Keratinocyte (primary cell): ENCODE measurements around the gene JHY. TPM values are rescaled to one million over a fixed set of nuclear protein-coding genes. Genes with fewer than 3 reads are reported as not detected.

ENCODE experiments used
- DNase-seq: peaks from one replicate; pipeline ENCODE4 v3.0.0-alpha.2; 2011; ENCODE audit warnings: low read depth, missing footprints, low spot score
- FAIRE-seq: peaks from 2 replicates; lab custom pipeline; 2011; peaks lifted over from hg19 to GRCh38; lab: Jason Lieb, UNC
- H2AFZ ChIP-seq: 2 replicates; pipeline ENCODE4 v1.6.0; 2012; ENCODE audit warnings: low read length, control low read depth, inconsistent platforms; ENCODE audit not compliant: control insufficient read depth
- H3K27ac ChIP-seq: 2 replicates; pipeline ENCODE4 v1.5.1; 2011; ENCODE audit warnings: low read length; ENCODE audit not compliant: control insufficient read depth, insufficient read depth
- H3K27me3 ChIP-seq: 3 replicates; pipeline ENCODE4 v1.6.0; 2011; ENCODE audit warnings: low read length; ENCODE audit not compliant: control insufficient read depth, insufficient read depth; ENCODE audit errors: extremely low read depth
- H3K36me3 ChIP-seq, 2 experiments: 2 replicates in 1 of 2; 3 replicates in 1 of 2; pipeline ENCODE4 v1.5.1; 2011; ENCODE audit warnings: low read length in 2 of 2, mild to moderate bottlenecking in 1 of 2; ENCODE audit not compliant: control insufficient read depth in 2 of 2, insufficient read depth in 2 of 2; ENCODE audit errors: extremely low read depth in 1 of 2
- H3K4me1 ChIP-seq: 3 replicates; pipeline ENCODE4 v1.5.1; 2011; ENCODE audit warnings: low read length; ENCODE audit not compliant: control insufficient read depth, insufficient read depth; ENCODE audit errors: extremely low read depth
- H3K4me2 ChIP-seq: 3 replicates; pipeline ENCODE4 v1.6.0; 2011; ENCODE audit warnings: low read depth, low read length; ENCODE audit not compliant: control insufficient read depth, insufficient read depth; ENCODE audit errors: extremely low read depth
- H3K4me3 ChIP-seq, 3 experiments: fragments of 200-600 bp in 1 of 3; sonication (generic) in 1 of 3; 2 replicates in 2 of 3; 3 replicates in 1 of 3; pipeline ENCODE4 v1.5.1; 2011 to 2016; ENCODE audit warnings: low read length in 3 of 3, mild to moderate bottlenecking in 3 of 3, control low read depth in 2 of 3, inconsistent platforms in 1 of 3, low read depth in 1 of 3, mixed read lengths in 1 of 3, mixed run types in 1 of 3, moderate library complexity in 1 of 3; ENCODE audit not compliant: control insufficient read depth in 2 of 3, insufficient read depth in 2 of 3; ENCODE audit errors: extremely low read depth in 1 of 3
- H3K79me2 ChIP-seq: 2 replicates; pipeline ENCODE4 v1.6.0; 2012; ENCODE audit warnings: low read length; ENCODE audit not compliant: control insufficient read depth, insufficient read depth
- H3K9ac ChIP-seq: 3 replicates; pipeline ENCODE4 v1.6.0; 2011; ENCODE audit warnings: low read length; ENCODE audit not compliant: control insufficient read depth, insufficient read depth; ENCODE audit errors: extremely low read depth
- H3K9me1 ChIP-seq: 3 replicates; pipeline ENCODE4 v1.6.0; 2011; ENCODE audit warnings: low read length; ENCODE audit not compliant: control insufficient read depth, insufficient read depth; ENCODE audit errors: extremely low read depth
- H3K9me3 ChIP-seq: 2 replicates; pipeline ENCODE4 v1.5.1; 2012; ENCODE audit warnings: low read depth, low read length; ENCODE audit not compliant: control insufficient read depth
- H4K20me1 ChIP-seq: 3 replicates; pipeline ENCODE4 v1.6.0; 2011; ENCODE audit warnings: low read length; ENCODE audit not compliant: control insufficient read depth, insufficient read depth; ENCODE audit errors: extremely low read depth
- EZH2 ChIP-seq: IDR thresholded peaks from one replicate; pipeline ENCODE4 v1.6.1; 2012; ENCODE audit warnings: inconsistent platforms, mild to moderate bottlenecking, low read length, moderate library complexity
- dilution Hi-C: fragments of 300-500 bp; cut with MboI; formaldehyde crosslinking; loops from one replicate; pipeline ENCODE4 v1.7.0; 2020; ENCODE audit warnings: low sequenced_read_pairs; ENCODE audit not compliant: extremely low pct_ligation_motif_present
- polyA plus RNA-seq, 5 experiments: library from polyadenylated mRNA; depleted of rRNA in 3 of 5; stranded (reverse) in 3 of 5; stranded (forward) in 1 of 5; unstranded in 1 of 5; fragments of >200 nt; gene quantifications; 1 replicate in 1 of 5; 2 replicates in 3 of 5; 3 replicates in 1 of 5; pipeline versions ENCODE4 v1.2.1 to v1.2.3, GENCODE V29; 2011 to 2012; ENCODE audit warnings: missing spikeins in 2 of 5, low read depth in 1 of 5, low replicate concordance in 1 of 5
- TF ChIP-seq, protein P1 (sequence below), 3 experiments: IDR thresholded peaks in 1 of 3; conservative IDR thresholded peaks in 1 of 3; optimal IDR thresholded peaks in 1 of 3; 2 replicates in 2 of 3; 3 replicates in 1 of 3; pipeline versions ENCODE3 to v1.5.1; 2011; ENCODE audit warnings: low read length in 3 of 3, mild to moderate bottlenecking in 3 of 3, moderate library complexity in 2 of 3, control low read depth in 1 of 3, inconsistent platforms in 1 of 3; ENCODE audit not compliant: insufficient read depth in 2 of 3; ENCODE audit errors: extremely low read depth in 1 of 3

JHY gene
- polyA plus RNA-seq, 1 donor (not counting 4 experiments of a cell fraction or from before 2014, with no cell fraction given): 3.9 TPM

DNA sequence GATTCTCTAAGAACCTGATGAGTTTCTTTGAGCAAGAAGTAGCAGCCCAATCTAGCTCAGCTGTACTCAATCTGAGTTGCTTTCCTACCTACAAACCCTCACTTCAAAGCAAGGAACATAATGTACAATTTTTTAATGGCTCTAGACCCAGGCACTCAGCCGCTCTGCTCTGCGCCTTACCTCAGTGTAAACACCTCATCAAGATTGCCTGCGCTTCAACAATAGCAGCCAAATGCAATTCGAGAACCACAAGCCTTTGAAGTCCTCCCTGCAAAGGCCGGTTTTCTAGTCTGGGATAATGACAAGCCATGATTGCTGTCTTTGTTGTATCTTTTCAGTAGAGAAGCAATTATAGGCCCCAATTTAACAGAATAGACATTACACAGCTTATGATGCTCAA, 38.0 kb downstream of the JHY start:
- Histone ChIP-seq H3K9me3 (no peaks in the 10 kb centered on the region), H3K9me1 (no peaks in the 10 kb centered on the region), H3K79me2 (no peaks in the 10 kb centered on the region), H3K9ac (no peak overlapping the region), H3K36me3 (no peaks in the 10 kb centered on the region), H3K4me2 (no peak overlapping the region), H4K20me1 (no peaks in the 10 kb centered on the region), H3K27me3 (no peaks in the 10 kb centered on the region), H2AFZ (no peak overlapping the region), H3K4me3 (no peak overlapping the region), H3K4me1 (no peaks in the 10 kb centered on the region), H3K27ac (no peak overlapping the region)
- no peak for FAIRE-seq
- dilution Hi-C loops: no loop called here
- no peak for TF ChIP-seq EZH2
- TF ChIP-seq, protein P1, sequence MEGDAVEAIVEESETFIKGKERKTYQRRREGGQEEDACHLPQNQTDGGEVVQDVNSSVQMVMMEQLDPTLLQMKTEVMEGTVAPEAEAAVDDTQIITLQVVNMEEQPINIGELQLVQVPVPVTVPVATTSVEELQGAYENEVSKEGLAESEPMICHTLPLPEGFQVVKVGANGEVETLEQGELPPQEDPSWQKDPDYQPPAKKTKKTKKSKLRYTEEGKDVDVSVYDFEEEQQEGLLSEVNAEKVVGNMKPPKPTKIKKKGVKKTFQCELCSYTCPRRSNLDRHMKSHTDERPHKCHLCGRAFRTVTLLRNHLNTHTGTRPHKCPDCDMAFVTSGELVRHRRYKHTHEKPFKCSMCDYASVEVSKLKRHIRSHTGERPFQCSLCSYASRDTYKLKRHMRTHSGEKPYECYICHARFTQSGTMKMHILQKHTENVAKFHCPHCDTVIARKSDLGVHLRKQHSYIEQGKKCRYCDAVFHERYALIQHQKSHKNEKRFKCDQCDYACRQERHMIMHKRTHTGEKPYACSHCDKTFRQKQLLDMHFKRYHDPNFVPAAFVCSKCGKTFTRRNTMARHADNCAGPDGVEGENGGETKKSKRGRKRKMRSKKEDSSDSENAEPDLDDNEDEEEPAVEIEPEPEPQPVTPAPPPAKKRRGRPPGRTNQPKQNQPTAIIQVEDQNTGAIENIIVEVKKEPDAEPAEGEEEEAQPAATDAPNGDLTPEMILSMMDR (optimal IDR thresholded peaks at IDR 0.05 in 1 of 3, IDR thresholded peaks at IDR 0.05 in 1 of 3, conservative IDR thresholded peaks at IDR 0.05 in 1 of 3; ENCODE audit: extremely low read depth in 1 of 3, insufficient read depth in 2 of 3, low read length in 3 of 3): no peak
- no peak for DNase-seq

GRCh38 chr11:122922893-122923292, 40.3 kb downstream of the JHY start:
- Histone ChIP-seq H3K27me3 (no peaks in the 10 kb centered on the region), H2AFZ (no peak overlapping the region), H3K9me3 (no peaks in the 10 kb centered on the region), H3K79me2 (no peaks in the 10 kb centered on the region), H3K4me2 (no peak overlapping the region), H3K9ac (no peak overlapping the region), H4K20me1 (no peaks in the 10 kb centered on the region), H3K36me3 (no peaks in the 10 kb centered on the region), H3K4me1 (no peaks in the 10 kb centered on the region), H3K9me1 (no peaks in the 10 kb centered on the region), H3K27ac (no peak overlapping the region), H3K4me3 (no peak overlapping the region)
- no peak for FAIRE-seq
- no peak for DNase-seq
- no peak for TF ChIP-seq EZH2
- TF ChIP-seq, protein P1 (optimal IDR thresholded peaks at IDR 0.05 in 1 of 3, IDR thresholded peaks at IDR 0.05 in 1 of 3, conservative IDR thresholded peaks at IDR 0.05 in 1 of 3; ENCODE audit: extremely low read depth in 1 of 3, insufficient read depth in 2 of 3, low read length in 3 of 3): no peak
- dilution Hi-C loops: no loop called here
